Measurements from ENCODE around the gene AIFM2. TPM values are rescaled to one million over a fixed set of nuclear protein-coding genes. Genes with fewer than 3 reads are reported as not detected.
"Not testable (repeated sequence)": the region's sequence is repeated elsewhere in the genome, so short reads cannot be mapped to it uniquely, and the experiment has no call there.

The AIFM2 gene
- total RNA-seq, 4 donors from 2014 or later = 22.0 to 38.3 (median 31.1) TPM

DNA sequence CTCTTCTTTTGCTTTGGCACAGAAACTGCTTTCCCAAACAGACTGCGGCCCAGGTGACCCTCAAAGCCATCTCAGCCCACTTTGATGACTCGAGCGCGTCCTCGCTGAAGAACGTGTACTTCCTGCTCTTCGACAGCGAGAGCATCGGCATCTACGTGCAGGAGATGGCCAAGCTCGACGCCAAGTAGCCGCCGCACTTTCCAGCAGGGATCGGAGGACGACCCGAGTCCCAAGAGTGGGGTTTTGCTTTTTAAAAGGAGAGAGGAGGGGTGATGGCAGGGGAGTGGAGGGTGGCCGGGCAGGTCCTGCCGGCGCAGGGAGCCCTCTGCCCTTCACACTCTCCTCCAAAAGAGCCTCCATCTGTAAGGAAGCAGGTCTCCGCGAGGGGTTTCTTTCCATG, 21.1 kb downstream of the AIFM2 start:
- Histone ChIP-seq H3K4me1 (no peaks in the 10 kb centered on the region), H3K4me3 (replicated peaks in 1 of 3) (no peak overlapping the region), H3K27me3 (no peaks in the 10 kb centered on the region), H3K36me3 (peaks cover 33 to 39% of the 10 kb centered on the region in 2 donors), H3K9me3 (no peaks in the 10 kb centered on the region), H3K27ac (no peak overlapping the region)
- intact Hi-C loops (cut with DNase I) = no loop called here
- WGBS, 2 donors = 89% methylated on average over 22 of the region's 22 CpGs
- no peak for DNase-seq
- TF ChIP-seq POLR2A (IDR thresholded peaks at IDR 0.05) = no peak
- TF ChIP-seq CTCF (IDR thresholded peaks at IDR 0.05) = no peak

- no peaks in the 10 kb centered on the region for H3K9me3 ChIP-seq
- no peak for TF ChIP-seq POLR2A (IDR thresholded peaks at IDR 0.05)
- no peak for TF ChIP-seq CTCF (IDR thresholded peaks at IDR 0.05)
- WGBS, 2 donors = 94 to 96% methylated on average over 15 to 17 of the region's 18 CpGs
- H3K27me3 ChIP-seq = no peaks in the 10 kb centered on the region
- intact Hi-C loops (cut with DNase I) = no loop called here
- H3K4me1 ChIP-seq = no peaks in the 10 kb centered on the region
- H3K4me3 ChIP-seq (replicated peaks in 1 of 3) = no peak overlapping the region
- peaks cover 32 to 33% of the 10 kb centered on the region in 2 donors for H3K36me3 ChIP-seq
- no peak overlapping the region for H3K27ac ChIP-seq
- DNase-seq = no peak
Measured at GRCh38 chr10:70109064-70109729, 23.4 kb downstream of the AIFM2 start.

DNA sequence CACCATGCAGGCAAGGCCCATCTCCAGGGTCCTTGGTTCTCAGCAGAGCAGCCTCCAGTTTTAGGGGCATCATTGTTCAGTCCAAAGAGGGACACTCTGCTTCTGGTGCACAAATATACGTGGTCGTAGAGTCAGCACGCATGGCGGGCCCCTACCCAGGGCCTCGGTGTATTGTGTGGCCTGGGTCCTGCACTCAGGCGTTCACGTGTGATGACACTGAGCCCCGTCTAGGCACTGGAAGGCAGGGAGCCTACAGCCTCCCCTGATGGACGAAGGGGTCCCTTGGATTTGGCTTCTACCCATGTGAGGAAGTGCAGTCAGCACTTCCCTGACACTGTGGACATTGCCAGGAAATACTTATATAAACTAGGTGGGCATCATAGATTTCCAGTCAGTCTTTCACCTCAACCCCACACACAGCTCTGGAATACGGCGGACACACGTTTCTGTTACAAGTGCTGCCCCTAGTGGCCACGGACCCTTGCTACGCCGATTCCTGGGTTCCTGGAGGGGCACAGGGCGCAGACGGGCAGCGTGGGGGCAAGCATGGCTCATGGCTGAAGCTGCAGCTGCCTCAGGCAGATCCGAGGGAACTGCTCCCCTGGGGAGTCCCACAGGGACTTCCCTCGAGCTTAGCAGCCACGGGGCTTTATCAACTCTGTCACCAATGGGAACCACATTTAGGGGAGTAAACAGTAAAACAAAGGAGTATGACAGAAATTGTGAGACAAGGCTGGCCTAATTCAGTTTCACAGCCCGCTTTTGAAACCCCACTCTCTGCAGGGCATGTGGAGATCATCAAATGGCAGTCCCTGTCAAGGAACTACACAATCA, 25.4 kb downstream of the AIFM2 start:
- H3K9me3 ChIP-seq = no peaks in the 10 kb centered on the region
- intact Hi-C loops (cut with DNase I) = no loop called here
- peak in 1 of 2 donors; percentile 12 for DNase-seq

DNA sequence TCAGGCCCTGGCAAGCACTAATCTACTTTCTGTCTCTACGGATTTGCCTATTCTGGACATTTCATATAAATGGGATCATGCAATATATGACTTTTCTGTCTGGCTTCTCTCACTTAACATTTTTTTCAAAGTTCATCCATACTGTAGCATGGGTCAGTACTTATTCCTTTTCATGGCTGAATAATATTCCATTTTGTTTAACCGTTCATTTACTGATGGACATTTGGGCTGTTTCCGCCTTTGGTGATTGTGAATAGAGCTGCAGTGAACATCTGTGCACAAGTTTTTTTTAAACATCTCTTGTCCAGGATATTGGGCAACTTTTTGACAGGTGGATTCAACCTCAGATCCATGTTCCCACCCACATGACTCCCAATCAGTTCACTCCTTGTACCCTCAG, 31.0 kb downstream of the AIFM2 start:
- H3K36me3 ChIP-seq = peaks cover 0 to 7% of the 10 kb centered on the region in 2 donors
- no peak overlapping the region for H3K27ac ChIP-seq

More for the DNA sequence above, 25.4 kb downstream of the AIFM2 start:
- Histone ChIP-seq H3K36me3 (peaks cover 14 to 16% of the 10 kb centered on the region in 2 donors), H3K4me1 (no peaks in the 10 kb centered on the region), H3K27ac (no peak overlapping the region), H3K27me3 (no peaks in the 10 kb centered on the region), H3K4me3 (replicated peaks in 1 of 3) (no peak overlapping the region)
- 72% methylated on average over 20 to 22 of the region's 22 CpGs for WGBS, 2 donors
- TF ChIP-seq CTCF (IDR thresholded peaks at IDR 0.05) (peak in 2 of 6 experiments; percentile 39 to 42), POLR2A (IDR thresholded peaks at IDR 0.05) (no peak)

GRCh38 chr10:70101068-70101562, 31.5 kb downstream of the AIFM2 start:
- H3K36me3 ChIP-seq; H3K27ac ChIP-seq; H3K4me1 ChIP-seq; DNase-seq; intact Hi-C loops (cut with DNase I); H3K27me3 ChIP-seq; H3K4me3 ChIP-seq (replicated peaks in 1 of 3); H3K9me3 ChIP-seq: not testable (repeated sequence)
- WGBS, 2 donors = 85 to 87% methylated on average over 11 of the region's 11 CpGs

More for the DNA sequence above, 31.0 kb downstream of the AIFM2 start:
- no peak for DNase-seq
- intact Hi-C loops (cut with DNase I) = no loop called here
- Histone ChIP-seq H3K9me3 (no peaks in the 10 kb centered on the region), H3K4me1 (no peaks in the 10 kb centered on the region), H3K27me3 (no peaks in the 10 kb centered on the region), H3K4me3 (replicated peaks in 1 of 3) (no peak overlapping the region)
- WGBS, 2 donors = 64 to 81% methylated on average over 3 of the region's 3 CpGs
- TF ChIP-seq CTCF (IDR thresholded peaks at IDR 0.05) (no peak), POLR2A (IDR thresholded peaks at IDR 0.05) (no peak)

Measured in thyroid gland (tissue), 4 donors.